ENCODE results near the gene NDRG3.
A peak's percentile ranks its signal among the peaks of the same experiment; 100 is the strongest.
"Not testable (repeated sequence)": the region's sequence is repeated elsewhere in the genome, so short reads cannot be mapped to it uniquely, and the experiment has no call there.

The NDRG3 gene

DNA sequence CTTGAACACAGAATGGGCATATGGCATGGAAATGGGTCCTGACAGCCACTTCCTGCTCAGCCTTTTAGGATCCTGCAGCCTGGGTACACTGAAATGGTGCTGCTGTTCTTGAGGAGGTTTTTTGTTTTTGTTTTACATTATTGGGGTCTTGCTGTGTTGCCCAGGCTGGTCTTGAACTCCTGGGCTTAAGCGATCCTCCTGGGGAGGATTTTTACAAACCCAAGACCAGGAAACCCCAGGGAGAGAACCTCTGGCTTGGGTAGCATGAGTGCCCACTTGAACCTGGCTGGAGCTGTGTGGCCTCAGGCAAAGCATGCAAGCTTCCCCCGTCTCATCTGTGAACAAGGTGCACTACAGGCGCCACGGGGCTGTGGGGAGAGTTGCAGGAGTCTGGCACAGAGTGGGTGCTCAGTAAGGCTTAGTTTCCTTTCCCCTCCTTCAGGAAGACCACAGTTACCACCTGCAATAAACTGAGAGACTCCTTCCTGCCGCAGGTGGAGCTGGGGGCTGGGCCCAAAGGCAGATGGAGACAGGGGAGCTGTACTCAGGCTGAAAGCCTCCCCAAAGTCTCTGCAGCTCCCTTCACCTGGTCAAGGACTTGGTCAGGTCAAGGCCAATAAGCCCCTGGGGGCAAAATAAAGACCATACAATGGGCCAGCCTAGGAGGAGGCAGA is 101.7 kb downstream of the NDRG3 start:
- no peak for DNase-seq (ENCODE audit: low read depth)

- DNase-seq (ENCODE audit: low read depth), result no peak
Observed at GRCh38 chr20:36642136-36642535, 103.8 kb downstream of the NDRG3 start.

DNA sequence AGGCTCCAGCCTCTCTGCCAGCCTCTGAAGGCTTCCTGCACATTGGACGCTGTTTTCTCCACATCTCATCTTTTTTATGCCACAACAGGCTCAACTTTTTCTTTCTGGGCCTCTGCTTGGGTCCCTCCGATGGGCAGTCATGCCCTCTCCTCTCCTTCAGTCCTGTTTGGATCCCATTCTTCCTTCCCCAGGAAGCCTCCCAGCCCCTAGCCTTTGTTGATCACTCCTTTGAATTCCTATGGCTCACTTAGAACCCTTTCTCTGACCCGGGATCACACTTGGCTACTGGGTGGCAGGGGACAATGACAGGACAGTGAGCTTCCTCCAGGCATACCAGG is 104.4 kb downstream of the NDRG3 start:
- DNase-seq (ENCODE audit: low read depth), result no peak

DNA sequence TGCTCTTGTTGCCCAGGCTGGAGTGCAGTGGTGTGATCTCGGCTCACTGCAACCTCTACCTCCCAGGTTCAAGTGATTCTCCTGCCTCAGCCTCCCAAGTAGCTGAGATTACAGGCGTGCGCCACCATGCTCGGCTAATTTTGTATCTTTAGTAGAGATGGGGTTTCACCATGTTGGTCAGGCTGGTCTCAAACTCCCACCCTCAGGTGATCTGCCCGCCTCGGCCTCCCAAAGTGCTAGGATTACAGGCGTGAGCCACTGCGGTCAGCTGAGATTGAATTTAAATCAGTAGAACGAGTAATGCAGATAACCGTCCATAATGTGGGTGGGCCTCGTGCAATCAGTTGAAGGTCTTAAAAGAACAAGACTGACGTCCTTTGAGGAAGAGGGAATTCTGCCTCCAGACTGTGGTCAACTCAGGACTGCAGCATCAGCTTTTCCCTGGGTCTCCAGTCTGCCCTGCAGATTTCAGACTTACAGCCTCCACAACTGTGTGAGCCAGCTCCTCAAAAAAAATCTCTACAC is 107.0 kb downstream of the NDRG3 start:
- not testable (repeated sequence) for DNase-seq (ENCODE audit: low read depth)

DNA sequence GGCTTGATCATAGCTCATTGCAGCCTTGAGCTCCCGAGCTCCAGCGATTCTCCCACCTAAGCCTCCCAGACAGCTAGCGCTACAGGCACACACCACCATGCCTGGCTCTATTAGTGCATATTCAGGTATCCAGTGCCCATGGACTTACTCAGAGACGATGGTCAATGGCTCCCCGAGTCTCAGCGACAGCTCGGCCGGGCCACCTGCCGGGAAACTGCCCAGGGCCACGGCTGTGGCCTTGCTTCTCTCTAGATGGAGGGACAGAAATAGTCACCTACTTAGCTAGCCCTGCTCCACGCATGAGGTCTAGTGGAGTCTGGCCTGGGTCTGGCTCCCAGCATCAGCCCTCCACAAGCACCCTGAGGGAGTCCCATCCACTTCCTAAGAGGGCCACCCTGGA is 111.5 kb downstream of the NDRG3 start:
- no peak for DNase-seq (ENCODE audit: low read depth)

GRCh38 chr20:36633285-36633772 is 112.6 kb downstream of the NDRG3 start:
- no peak for DNase-seq (ENCODE audit: low read depth)

DNA sequence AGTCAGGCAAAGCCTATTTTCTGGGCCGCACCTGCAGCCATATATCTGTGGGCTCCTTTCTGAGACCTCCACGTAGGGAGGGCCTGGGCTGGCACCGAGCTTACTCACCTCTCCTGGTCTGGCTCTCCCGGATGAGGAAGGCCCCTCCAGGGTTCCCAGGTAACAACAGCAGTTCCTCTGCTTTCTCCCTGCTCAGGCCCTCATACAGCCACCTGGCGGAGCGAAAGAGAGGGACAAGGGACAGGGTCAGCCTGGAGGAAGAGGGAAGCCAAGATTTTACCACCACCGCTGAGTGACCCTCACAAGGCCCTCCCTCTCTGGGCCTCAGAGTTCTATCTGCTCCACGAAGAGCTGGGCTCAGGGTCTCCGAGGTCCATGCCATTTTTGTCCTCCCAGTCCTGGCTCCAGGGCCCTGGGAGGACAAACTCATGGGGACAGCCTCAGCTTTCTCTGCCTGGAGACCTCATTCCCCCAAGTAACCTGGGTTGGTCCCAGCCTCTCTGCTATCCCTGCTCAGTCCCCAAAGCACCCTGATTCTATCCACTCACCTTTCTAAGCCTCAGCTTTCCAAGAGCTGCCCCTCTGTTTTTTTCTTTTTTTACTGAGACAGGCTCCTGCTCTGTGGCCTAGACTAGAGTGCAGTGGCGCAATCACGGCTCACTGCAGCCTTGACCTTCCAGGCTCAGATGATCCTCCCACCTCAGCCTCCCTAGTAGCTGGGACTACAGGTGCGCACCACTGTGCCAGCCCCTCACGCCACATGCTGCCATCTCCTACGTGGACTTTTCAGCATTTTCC is 113.2 kb downstream of the NDRG3 start:
- DNase-seq (ENCODE audit: low read depth), result no peak

- DNase-seq (ENCODE audit: low read depth), result no peak
Observed at GRCh38 chr20:36632147-36632486, 113.8 kb downstream of the NDRG3 start.

- peak; percentile 21 for DNase-seq (ENCODE audit: low read depth)
Observed at GRCh38 chr20:36631646-36632045, 114.2 kb downstream of the NDRG3 start.

DNA sequence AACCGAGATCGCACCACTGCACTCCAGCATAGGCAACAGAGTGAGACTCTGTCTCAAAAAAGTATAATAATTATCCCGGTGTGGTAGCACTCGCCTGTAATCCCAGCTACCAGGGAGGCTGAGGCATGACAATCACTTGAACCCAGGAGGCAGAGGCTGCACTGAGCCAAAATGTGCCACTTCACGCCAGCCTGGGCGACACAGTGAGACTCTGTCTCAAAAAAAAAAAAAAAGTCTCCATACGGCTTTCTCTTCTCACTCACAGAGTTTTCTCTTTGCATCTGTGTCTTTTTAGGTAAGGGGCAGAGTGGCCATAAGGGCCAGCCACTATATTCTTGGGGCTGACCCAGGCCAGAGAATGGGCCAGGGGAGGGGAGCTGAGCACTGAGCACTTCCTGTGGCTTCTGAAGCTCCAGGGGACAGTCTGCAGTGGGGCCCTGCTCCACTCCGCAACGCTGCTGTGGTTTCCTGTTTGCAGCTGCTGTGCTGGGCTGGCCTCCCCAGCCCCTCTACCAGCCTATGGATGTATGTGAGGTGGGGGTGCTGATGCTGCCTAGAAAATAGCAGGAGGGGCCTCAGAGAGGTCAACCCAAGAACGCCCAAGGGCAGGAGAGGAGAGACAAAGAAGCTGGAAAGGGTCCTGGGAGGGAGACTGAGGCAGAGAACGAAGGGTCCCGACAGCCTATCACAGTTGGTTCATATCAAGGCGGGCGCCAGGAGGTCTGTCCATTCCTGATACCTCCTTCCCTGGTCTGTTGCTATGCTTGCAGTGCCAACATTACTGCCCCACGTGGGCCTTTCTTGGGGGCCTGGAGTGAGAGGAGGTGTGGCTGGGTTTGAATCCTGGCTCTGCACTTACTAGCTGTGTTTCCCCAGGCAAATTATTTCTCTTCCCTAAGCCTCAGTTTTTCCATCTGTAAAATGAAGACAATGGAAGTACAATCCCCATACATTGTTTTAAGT is 115.9 kb downstream of the NDRG3 start:
- DNase-seq (ENCODE audit: low read depth), result peak; percentile 7

DNA sequence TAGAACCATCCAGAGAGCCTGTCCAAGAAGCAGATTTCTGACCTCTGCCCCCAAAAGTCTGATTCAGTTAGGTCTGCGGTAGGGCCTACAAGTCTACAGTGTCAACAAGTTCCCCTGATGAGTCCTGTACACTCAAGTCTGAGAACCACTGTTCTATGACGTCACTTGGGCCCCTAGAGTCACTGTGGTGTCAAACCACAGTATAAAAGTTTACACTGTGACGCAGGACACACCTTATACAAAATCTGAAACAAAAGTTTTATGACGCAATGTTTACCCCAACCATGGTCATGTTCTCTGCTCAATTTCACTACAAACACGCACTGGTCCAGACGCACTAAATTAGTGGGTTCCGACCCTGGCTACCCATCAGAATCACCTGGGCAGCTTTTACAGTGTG is 117.8 kb downstream of the NDRG3 start:
- DNase-seq (ENCODE audit: low read depth), result no peak

DNA sequence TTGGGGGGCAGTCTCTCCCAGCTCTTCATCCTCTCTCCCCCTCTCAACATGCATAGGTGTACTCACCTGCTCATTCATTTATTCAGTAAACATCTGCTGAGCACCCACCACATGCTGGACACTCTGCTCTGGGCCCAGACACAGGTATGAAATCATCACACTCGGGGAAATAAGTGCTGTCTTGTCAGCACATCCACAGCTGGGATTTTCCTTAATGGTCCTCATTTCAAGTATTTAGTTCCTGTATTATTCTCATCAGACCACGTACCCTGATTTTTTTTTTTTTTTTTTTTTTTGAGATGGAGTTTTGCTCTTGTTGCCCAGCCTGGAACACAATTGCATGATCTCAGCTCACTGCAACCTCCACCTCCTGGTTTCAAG is 121.0 kb downstream of the NDRG3 start:
- DNase-seq (ENCODE audit: low read depth), result no peak

GRCh38 chr20:36624068-36624943 is 121.6 kb downstream of the NDRG3 start:
- DNase-seq (ENCODE audit: low read depth), result no peak

DNA sequence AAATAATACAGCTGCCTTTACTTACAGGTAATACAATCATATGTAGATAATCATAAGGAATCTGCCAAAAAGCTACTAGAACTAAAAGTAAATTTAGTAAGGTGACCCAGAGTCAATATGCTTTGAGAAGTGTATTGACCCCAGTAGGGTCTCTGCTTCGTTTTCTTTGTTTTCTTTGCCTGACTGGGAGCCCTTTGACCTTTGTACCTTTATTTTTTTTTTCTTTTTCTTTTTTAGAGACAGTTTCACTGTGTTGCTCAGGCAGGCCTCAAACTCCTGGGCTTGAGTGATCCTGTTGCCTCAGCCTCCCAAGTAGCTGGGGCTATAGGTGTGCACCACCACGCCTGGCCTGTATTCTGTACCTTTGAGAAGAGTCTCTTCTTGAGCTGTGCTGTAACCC is 122.4 kb downstream of the NDRG3 start:
- no peak for DNase-seq (ENCODE audit: low read depth)

- no peak for DNase-seq (ENCODE audit: low read depth)
Observed at GRCh38 chr20:36620917-36621316, 125.0 kb downstream of the NDRG3 start.

GRCh38 chr20:36614781-36615557 is 130.9 kb downstream of the NDRG3 start:
- no peak for DNase-seq (ENCODE audit: low read depth)

DNA sequence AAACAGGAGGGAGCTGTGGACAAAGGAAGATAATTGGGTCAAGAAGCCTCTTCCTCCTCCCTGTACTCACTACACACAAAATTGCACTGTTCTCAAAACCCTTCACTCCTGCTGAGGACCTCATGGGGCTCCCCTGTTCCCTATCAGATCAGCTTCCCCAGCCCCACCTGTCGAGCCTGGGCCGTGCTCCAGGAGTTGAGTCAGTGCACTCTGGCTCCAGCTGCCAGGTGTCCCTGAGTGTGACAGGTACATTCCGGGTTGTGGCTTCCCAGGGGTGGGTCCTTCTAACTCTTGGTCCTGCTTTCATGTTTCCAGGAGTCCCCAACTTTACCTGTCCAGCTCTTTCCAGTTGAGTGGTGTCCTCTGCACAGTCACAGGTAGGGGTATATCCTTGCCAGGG is 131.9 kb downstream of the NDRG3 start:
- DNase-seq (ENCODE audit: low read depth), result no peak

DNA sequence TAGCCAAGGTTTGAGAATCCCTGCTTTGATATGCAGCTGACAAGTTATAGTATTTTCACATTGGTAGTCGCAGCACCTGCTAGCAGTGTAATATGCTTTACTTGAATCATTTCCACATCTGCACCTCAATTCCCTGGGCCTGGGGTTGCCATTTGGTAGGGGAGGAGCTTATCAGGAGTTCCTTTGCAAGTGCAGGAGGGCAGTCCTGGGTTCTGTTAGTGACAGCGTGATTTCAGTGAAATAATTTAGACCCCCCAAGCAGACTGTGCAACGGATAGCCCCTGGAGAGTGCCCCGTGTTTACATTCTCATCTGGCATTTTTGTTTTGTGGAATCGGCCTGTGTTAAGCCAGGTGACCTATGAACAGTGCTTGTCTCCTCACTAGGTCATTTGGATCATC is 134.3 kb downstream of the NDRG3 start:
- no peak for DNase-seq (ENCODE audit: low read depth)

GRCh38 chr20:36608388-36608728 is 137.5 kb downstream of the NDRG3 start:
- not testable (repeated sequence) for DNase-seq (ENCODE audit: low read depth)

DNA sequence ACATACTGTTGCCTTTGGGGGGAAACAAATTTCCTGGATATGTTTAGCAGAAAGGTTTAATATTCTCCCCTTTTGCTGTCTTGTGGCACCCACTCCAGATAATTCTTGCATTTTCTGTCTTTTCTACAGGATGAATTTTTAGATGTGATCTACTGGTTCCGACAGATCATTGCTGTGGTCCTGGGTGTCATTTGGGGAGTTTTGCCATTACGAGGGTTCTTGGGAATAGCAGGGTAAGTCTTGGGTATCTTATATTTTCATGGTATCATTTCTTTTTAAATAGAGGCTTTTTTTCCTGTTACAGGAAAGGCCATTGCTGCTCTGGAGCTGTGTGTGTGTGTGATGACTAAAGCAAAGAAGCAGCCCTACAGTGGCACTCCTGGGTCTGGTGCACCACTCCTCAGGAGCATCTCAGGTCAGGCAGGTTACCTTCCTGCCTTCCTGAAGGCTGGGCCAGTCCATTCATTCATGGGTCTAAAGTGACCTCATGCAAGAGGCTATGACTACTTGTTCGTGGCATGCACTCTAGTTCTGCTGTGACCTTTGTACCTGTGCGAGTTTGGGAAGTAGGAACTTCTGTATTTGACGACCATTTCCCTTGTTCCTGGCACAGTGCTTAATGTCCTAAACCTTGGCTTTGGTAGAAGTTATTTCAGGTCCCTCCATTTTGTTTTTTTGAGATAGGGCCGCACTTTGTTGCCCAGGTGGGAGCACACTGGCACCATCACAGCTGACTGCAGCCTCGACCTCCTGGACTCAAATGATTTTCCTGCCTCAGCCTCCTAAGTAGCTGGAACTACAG is 138.1 kb downstream of the NDRG3 start:
- DNase-seq (ENCODE audit: low read depth), result no peak
